GM21360 (cell line): ENCODE data around the gene PPP1R37.
"Not testable (repeated sequence)": the region's sequence is repeated elsewhere in the genome, so short reads cannot be mapped to it uniquely, and the experiment has no call there.

Experiments used
- ATAC-seq: cut with Tn5 transposase; IDR thresholded peaks from one replicate; pipeline ENCODE4 v1.9.1; 2021; ENCODE audit warnings: mild to moderate bottlenecking, moderate library complexity; ENCODE audit not compliant: unreplicated experiment

Gene PPP1R37

GRCh38 chr19:45094707-45095106 is 1.7 kb downstream of the PPP1R37 start:
- no peak for ATAC-seq

DNA sequence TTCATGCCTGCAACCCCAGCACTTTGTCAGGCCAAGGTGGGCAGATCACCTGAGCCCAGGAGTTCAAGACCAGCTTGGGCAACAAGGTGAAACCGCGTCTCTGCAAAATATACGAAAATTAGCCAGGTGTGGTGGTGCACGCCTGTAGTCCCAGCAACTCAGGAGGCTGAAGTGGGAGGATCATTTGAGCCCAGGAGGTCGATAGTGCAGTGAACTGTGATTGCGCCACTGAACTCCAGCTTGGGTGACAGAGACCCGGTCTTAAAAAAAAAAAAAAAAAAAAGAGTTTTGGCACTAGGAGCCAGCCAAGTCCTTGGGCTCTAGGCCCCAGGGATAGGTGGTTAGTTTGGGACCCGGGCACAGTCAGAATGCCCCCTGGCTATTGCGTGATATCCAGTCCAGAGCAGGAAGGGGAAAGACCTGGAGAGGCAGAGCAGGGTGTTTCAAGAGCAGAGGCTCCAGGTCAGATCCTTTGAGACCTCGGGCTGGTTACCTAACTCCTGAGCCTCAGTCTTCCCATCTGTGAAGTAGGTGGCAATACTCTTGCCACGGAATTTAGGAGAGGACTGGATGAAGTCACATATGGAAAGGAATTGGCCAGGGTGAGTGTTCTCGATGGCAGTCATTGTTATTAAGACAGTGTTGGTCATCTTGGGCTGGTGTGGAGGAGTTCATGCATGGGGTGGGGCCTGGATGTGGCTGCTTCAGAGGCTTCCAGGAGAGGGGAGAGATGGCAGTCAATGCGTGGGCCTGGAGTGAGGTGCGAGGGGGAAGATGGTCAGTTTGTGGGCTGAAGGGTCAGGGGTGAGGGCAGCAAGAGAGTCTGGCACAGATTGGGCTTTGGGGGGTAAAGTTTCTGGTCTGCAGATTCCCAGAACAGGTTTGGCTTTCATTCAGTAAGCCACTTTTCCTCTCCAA is 2.8 kb downstream of the PPP1R37 start:
- no peak for ATAC-seq

DNA sequence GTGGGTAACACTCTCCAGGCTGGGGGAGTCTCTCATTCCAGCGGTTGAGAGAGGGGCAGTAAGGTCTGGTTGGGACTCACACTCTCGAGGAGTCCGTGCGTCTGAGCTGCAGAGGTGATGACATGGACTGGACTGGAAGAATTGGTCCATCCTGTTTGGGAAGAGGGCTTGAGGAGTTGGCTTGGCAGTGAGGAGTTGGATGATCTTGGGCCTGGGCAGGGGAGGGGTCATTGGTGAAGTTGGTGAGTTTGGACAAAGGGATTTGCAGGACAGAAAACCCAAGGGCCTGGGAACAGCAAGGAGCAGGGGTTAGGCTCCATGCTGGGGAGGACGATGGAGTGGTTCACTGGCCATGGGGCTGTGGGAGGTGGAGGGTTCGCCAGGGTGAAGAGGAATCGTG is 3.7 kb downstream of the PPP1R37 start:
- ATAC-seq: no peak

DNA sequence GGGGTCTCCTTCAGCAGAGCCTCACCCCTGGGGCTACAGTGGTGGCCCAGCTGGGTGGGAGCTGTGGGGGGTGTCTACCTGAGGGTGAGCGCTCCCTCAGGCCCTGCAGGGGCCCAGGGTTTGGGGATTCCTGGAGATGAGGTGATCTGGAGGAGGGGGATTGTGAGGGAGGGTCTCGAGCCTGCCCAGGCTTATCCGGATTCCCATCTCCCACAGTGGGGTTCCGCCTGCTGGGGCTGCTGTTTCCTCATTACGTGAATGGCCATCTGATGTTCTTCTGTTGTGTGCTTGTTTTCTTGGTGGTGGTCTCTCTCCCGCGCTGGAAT is 4.4 kb downstream of the PPP1R37 start:
- ATAC-seq: no peak

- ATAC-seq: no peak
Measured at GRCh38 chr19:45097776-45098520, 5.0 kb downstream of the PPP1R37 start.

DNA sequence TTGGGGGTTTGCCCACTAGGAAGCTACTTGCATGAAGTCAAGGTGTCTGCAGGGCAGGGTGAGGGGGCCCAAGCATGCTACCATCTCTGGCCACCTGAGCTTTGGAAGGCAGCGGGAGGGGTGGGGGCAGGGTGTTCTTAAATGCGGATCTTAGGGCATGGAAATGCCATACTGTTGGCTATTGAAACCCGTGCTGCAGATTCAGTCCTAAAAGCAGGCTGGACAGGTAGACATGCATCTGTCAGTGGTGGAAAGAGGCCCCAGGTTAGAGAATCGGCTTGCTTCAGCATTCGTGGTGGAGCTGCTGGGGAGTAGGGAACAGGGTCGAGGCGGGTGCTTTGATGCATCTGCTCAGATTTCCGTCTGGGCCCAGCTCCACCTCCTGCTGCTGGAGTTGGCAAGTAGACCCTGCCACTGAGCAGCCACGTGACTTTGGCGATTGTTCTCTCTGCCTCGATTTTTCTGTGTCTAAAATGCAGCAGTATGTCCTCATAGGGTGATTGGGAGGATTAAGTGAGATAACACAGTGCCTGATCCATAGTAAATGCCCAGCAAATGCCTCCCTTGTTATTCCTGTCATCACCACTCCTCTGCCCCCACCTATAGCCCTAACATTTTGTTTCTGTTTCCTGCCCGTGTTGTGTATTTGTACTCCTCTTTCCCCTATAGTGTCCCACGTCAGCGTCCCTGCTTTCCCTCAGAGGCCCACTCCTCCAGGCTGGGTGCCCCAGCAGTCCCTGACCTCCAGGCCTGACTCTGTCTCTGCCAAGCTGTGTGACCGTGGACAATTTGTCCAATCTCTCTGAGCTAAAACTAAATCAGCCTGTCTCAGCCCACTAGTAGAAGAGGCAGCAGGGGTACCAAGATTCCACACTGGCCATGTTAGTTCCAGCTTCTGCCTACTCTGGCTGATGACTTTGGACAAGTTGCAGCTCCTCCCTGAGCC is 5.8 kb downstream of the PPP1R37 start:
- no peak for ATAC-seq

GRCh38 chr19:45099467-45100191 is 6.7 kb downstream of the PPP1R37 start:
- no peak for ATAC-seq

DNA sequence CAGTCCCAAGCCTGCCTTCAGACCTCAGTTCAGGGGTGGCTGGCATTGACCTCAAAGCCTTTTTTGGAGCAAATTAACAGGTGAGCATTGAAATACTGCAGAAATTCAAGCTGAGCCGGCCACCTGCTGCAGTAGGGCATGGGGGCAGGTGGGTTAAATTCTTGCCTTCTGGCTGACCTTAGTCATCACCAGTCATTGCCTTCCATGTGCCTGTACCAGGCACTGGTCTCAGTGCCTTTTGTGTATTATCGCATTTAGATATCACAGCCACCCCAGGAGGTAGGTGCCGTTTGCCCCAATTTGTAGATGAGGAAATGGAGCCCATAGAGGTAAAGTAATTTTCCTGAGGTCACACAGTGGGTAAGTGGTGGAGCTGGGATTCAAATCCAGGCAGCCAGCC is 7.2 kb downstream of the PPP1R37 start:
- ATAC-seq: no peak

DNA sequence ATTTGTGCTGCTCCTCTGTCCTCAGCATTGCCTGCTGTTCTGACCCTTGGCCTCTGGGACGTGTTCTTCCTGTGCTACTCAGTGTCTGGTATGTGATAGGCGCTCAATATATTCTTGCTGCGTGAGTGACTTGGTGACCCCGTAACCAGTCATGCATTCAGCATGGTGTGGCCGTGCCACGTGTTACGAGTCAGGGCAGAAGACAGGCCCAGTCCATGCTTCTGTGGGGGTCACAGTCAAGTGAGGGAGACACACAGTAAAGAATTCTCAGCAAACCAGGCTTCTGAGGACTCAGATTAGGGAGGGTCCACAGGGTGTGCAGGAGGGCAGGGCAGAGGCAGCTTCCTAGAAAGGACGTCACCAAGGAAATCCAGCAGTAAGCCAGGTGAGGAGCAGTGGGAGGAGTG is 7.9 kb downstream of the PPP1R37 start:
- ATAC-seq: no peak

- no peak for ATAC-seq
Measured at GRCh38 chr19:45101806-45102205, 8.8 kb downstream of the PPP1R37 start.

DNA sequence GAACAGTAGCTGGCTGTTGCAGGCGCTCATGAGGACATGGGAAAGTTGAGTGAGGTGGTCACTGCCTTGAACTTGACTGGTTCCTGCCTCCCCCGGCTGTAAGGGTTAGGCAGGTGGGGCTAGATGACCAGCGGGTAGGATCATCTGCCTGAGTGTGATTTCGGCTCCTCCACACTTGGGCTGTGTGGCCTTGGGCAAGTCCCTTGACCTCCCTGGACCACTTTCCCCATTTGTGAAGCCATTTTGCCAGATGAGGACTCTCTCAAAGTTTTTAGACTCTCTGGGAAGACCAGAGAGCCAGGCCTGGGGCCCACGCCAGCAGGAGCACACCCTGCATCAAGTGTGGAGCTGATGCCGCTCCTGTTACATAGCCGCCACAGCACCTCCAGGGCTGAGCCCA is 9.5 kb downstream of the PPP1R37 start:
- no peak for ATAC-seq

GRCh38 chr19:45103156-45103507 is 10.2 kb downstream of the PPP1R37 start:
- ATAC-seq: no peak

- ATAC-seq: no peak
Measured at GRCh38 chr19:45103508-45104319, 10.7 kb downstream of the PPP1R37 start.

- no peak for ATAC-seq
Measured at GRCh38 chr19:45104658-45105349, 11.8 kb downstream of the PPP1R37 start.

GRCh38 chr19:45106363-45106762 is 13.4 kb downstream of the PPP1R37 start:
- ATAC-seq: not testable (repeated sequence)

GRCh38 chr19:45107621-45108150 is 14.7 kb downstream of the PPP1R37 start:
- no peak for ATAC-seq

- ATAC-seq: no peak
Measured at GRCh38 chr19:45110851-45111266, 17.9 kb downstream of the PPP1R37 start.

GRCh38 chr19:45112111-45112827 is 19.3 kb downstream of the PPP1R37 start:
- no peak for ATAC-seq
